Mesothelial cell of epicardium (in vitro differentiated cells): Measurements from ENCODE around the gene FITM2. TPM values are rescaled to one million over a fixed set of nuclear protein-coding genes. Genes with fewer than 3 reads are reported as not detected.

Source experiments
- DNase-seq, 2 experiments: peaks; one replicate each; pipeline ENCODE4 v3.0.0; 2021; ENCODE audit warnings: low spot score in 2 of 2; ENCODE audit not compliant: unreplicated experiment in 2 of 2
- H3K27ac Mint-ChIP-seq: 2 replicates; pipeline ENCODE4 v1.8.0; 2021; ENCODE audit warnings: mixed read lengths
- H3K27me3 Mint-ChIP-seq: 2 replicates; pipeline ENCODE4 v1.8.0; 2021; ENCODE audit warnings: low read depth, mixed read lengths
- H3K36me3 Mint-ChIP-seq: 2 replicates; pipeline ENCODE4 v1.8.0; 2021; ENCODE audit warnings: mixed read lengths
- H3K4me1 Mint-ChIP-seq: 2 replicates; pipeline ENCODE4 v1.8.0; 2021; ENCODE audit warnings: mixed read lengths
- H3K4me3 Mint-ChIP-seq: 2 replicates; pipeline ENCODE4 v1.8.0; 2021; ENCODE audit warnings: mild to moderate bottlenecking, moderate library complexity, mixed read lengths
- H3K9me3 Mint-ChIP-seq: 2 replicates; pipeline ENCODE4 v1.8.0; 2021; ENCODE audit warnings: mixed read lengths
- CTCF ChIP-seq: fragments of 200-600 bp; sonication (generic); IDR thresholded peaks from one replicate; pipeline ENCODE4 v1.5.0; 2021; ENCODE audit warnings: antibody characterized with exemption; ENCODE audit not compliant: unreplicated experiment
- total RNA-seq: library from RNA; stranded (reverse); gene quantifications from 3 replicates; pipeline ENCODE4 v1.2.1, GENCODE V29; 2021

FITM2 gene
- total RNA-seq = 3.6 to 4.2 TPM (median 3.6 TPM) in 3 replicates

- Mint-ChIP-seq H3K9me3 (no peaks in the 10 kb centered on the region), H3K4me1 (peaks cover 16% of the 10 kb centered on the region), H3K36me3 (no peaks in the 10 kb centered on the region), H3K27ac (peak within 1 kb of the TSS; percentile 79), H3K4me3 (peak within 1 kb of the TSS; percentile 89), H3K27me3 (peaks cover 6% of the 10 kb centered on the region)
- DNase-seq = peak; percentile 98 to 99
- TF ChIP-seq CTCF = peak; percentile 85
Measured at GRCh38 chr20:44310664-44311639, at the start of gene FITM2. Gene FITM2 (minus strand): TSS chr20:44311202. CDS start chr20:44311148, 54 bp downstream.

GRCh38 chr20:44360221-44360620, 49.2 kb upstream of the FITM2 start:
- H3K4me1 Mint-ChIP-seq = no peaks in the 10 kb centered on the region
- H3K27ac Mint-ChIP-seq = no peak overlapping the region
- no peak for TF ChIP-seq CTCF
- H3K4me3 Mint-ChIP-seq = no peak overlapping the region
- no peak for DNase-seq
- H3K36me3 Mint-ChIP-seq = no peaks in the 10 kb centered on the region
- H3K9me3 Mint-ChIP-seq = no peaks in the 10 kb centered on the region
- peaks cover 6% of the 10 kb centered on the region for H3K27me3 Mint-ChIP-seq

GRCh38 chr20:44358776-44359175, 47.8 kb upstream of the FITM2 start:
- H3K4me1 Mint-ChIP-seq = no peaks in the 10 kb centered on the region
- H3K4me3 Mint-ChIP-seq = no peak overlapping the region
- DNase-seq = no peak

GRCh38 chr20:44357555-44358125, 46.6 kb upstream of the FITM2 start:
- TF ChIP-seq CTCF = no peak
- no peak for DNase-seq
- no peak overlapping the region for H3K27ac Mint-ChIP-seq
- peaks cover 6% of the 10 kb centered on the region for H3K27me3 Mint-ChIP-seq
- H3K36me3 Mint-ChIP-seq = no peaks in the 10 kb centered on the region
- no peak overlapping the region for H3K4me3 Mint-ChIP-seq
- no peaks in the 10 kb centered on the region for H3K4me1 Mint-ChIP-seq
- no peaks in the 10 kb centered on the region for H3K9me3 Mint-ChIP-seq

More at GRCh38 chr20:44358776-44359175, 47.8 kb upstream of the FITM2 start:
- H3K27ac Mint-ChIP-seq = no peak overlapping the region
- peaks cover 6% of the 10 kb centered on the region for H3K27me3 Mint-ChIP-seq
- H3K9me3 Mint-ChIP-seq = no peaks in the 10 kb centered on the region
- no peaks in the 10 kb centered on the region for H3K36me3 Mint-ChIP-seq
- TF ChIP-seq CTCF = no peak

GRCh38 chr20:44357020-44357419, 46.0 kb upstream of the FITM2 start:
- Mint-ChIP-seq H3K9me3 (no peaks in the 10 kb centered on the region), H3K4me3 (no peak overlapping the region)
- TF ChIP-seq CTCF = no peak

More at GRCh38 chr20:44357020-44357419, 46.0 kb upstream of the FITM2 start:
- H3K27me3 Mint-ChIP-seq = peaks cover 6% of the 10 kb centered on the region
- H3K4me1 Mint-ChIP-seq = peaks cover 5% of the 10 kb centered on the region
- no peak overlapping the region for H3K27ac Mint-ChIP-seq
- no peaks in the 10 kb centered on the region for H3K36me3 Mint-ChIP-seq
- no peak for DNase-seq
